ENCODE measurements around the gene PRKAR1B. TPM values are rescaled to one million over a fixed set of nuclear protein-coding genes. Genes with fewer than 3 reads are reported as not detected.
A peak's percentile ranks its signal among the peaks of the same experiment; 100 is the strongest.

Gene PRKAR1B
- total RNA-seq, 1 donor from 2014 or later = 12.5 TPM

- DNase-seq = no peak
These were observed 205.6 kb downstream of the PRKAR1B start for GRCh38 chr7:521221-522070.

- DNase-seq = no peak
These were observed 206.4 kb downstream of the PRKAR1B start for GRCh38 chr7:520503-521161.

GRCh38 chr7:519484-520390, 207.3 kb downstream of the PRKAR1B start, which contains the start of gene PDGFA:
Gene PDGFA, minus strand, starts transcription at chr7:519846. Its CDS starts 845 bp downstream, at chr7:519001.
- DNase-seq = peak; percentile 24

GRCh38 chr7:518630-519483, 208.2 kb downstream of the PRKAR1B start:
- DNase-seq = no peak

GRCh38 chr7:517774-518629, 209.1 kb downstream of the PRKAR1B start:
- DNase-seq = no peak

- DNase-seq = no peak
These were observed 210.2 kb downstream of the PRKAR1B start for GRCh38 chr7:516606-517456.

GRCh38 chr7:516216-516605, 210.9 kb downstream of the PRKAR1B start:
- peak; percentile 58 for DNase-seq

GRCh38 chr7:515628-516027, 211.5 kb downstream of the PRKAR1B start:
- DNase-seq = no peak

- no peak for DNase-seq
These were observed 212.2 kb downstream of the PRKAR1B start for GRCh38 chr7:514651-515598.

GRCh38 chr7:514242-514641, 212.8 kb downstream of the PRKAR1B start:
- DNase-seq = no peak

GRCh38 chr7:513521-514166, 213.4 kb downstream of the PRKAR1B start:
- no peak for DNase-seq

GRCh38 chr7:512541-513311, 214.4 kb downstream of the PRKAR1B start:
- DNase-seq = no peak

GRCh38 chr7:512146-512510, 215.0 kb downstream of the PRKAR1B start:
- no peak for DNase-seq

- no peak for DNase-seq
These were observed 215.5 kb downstream of the PRKAR1B start for GRCh38 chr7:511476-512145.

- no peak for DNase-seq
These were observed 216.2 kb downstream of the PRKAR1B start for GRCh38 chr7:510782-511281.

GRCh38 chr7:510131-510481, 217.0 kb downstream of the PRKAR1B start:
- DNase-seq = no peak
